Erythroblast (primary cell): ENCODE measurements around the gene ADGRG3.

Experiments
- DNase-seq, 2 experiments: peaks; one replicate each; lab custom pipeline; 2025; lab: John Stamatoyannopoulos, UW
- GATA1 ChIP-seq: IDR thresholded peaks from 2 replicates; pipeline ENCODE4 v1.6.1; 2011; ENCODE audit warnings: low read depth, mild to moderate bottlenecking, control low read depth, low read length, moderate library complexity
- POLR2A ChIP-seq: IDR thresholded peaks from 2 replicates; pipeline ENCODE4 v1.6.1; 2011; ENCODE audit warnings: mild to moderate bottlenecking, low read length

Gene ADGRG3

DNA sequence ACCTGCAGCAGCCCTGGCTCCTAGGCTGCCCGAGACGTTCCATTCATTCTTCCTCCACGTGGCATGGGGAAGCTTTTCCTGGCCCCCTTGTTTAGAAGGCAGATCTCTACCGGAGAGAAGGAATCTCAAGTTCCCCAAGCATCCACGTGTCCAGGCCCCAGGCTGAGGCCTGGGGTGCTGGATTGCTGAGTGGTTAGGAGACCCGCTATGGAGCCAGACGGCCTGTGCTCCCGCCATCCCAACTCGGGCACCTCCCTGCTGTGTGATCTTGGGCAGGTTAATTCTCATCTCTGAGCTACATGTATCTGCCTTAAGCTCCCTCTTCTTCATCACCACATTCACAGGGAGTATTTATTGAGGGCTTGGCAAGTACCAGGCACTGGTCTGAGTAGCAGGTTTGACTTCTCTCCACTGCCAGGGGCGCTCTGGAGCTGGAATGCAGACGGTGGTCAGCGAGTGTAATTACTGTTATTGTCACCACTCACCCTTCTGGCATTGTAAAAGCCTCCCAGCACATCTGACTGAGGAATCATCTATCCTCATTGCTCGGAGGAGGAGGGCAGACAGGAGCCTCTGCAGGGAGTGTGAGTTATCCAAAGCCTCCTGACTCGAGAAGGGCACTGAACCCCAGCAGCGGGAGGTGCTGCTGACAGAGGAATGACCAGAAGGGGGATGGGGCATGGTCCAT, 40.8 kb upstream of the ADGRG3 start:
- TF ChIP-seq GATA1 (no peak), POLR2A (no peak)
- no peak for DNase-seq

DNA sequence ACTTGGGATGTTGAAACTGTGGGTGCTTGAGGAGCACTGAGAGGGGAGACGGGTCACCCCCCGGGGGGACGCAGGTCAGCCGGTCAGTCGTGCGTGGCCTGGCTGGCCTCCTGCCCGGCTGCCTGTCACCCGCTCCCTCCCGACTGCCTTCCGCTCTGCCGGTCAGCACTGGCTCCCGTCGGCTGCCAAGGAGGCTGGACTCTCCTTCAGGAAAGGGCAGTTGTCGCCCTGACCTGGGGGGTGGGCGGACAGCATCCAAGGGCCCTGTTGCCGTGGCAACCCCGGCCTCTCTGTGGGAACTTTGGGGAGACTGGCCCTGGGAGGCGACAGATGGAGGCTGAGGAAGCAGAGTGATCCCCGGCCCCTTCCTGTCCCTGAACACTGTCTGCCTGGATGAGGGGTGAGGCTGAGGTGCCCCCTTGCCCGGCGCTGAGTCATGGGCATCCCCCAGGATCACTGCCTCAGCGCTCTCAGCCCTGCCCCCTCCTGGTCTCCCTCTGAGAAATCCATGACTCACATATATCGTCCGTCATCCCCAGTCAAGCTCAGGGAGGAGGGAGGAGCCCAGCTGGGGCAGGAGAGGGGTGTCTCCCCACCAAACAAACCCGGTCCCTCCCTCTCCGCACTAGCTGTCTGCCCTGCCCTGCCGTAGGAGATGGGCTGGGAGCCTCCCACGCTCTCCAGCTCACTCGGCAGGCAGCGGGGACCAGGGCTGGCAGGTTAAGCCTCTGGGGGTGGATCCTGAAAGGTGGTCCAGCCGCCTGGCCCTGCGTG, 39.9 kb upstream of the ADGRG3 start, which contains the start of gene ADGRG1:
ADGRG1 (plus strand) TSS at position 623 of the 774 bp plus-strand sequence. CDS start 21,658 bp downstream, outside the sequence.
- DNase-seq: peak; percentile 74 to 88
- TF ChIP-seq GATA1 (no peak), POLR2A (peak; percentile 79)

DNA sequence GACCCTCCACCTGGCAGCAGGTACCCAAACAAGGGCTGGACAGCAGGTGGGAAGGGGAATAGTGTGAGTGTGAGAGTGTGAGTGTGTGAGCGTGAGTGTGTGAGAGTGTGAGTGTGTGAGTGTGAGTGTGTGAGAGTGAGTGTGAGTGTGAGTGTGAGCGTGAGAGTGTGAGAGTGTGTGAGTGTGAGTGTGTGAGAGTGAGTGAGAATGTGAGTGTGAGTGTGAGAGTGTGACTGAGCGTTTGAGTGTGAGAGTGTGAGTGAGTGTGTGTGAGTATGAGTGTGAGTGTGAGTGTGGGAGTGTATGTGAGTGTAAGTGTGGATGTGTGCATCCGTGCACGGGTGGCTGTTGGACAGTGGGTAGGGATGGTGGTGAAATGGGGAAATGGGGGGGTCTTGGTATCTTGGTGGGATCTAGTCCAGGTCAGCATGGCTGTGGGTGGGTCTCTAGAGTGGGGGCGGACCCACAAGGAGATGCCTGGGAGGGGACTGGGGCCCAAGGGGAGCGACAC, 39.3 kb upstream of the ADGRG3 start:
- DNase-seq: peak in 1 of 2 experiments; percentile 11
- no peak for TF ChIP-seq POLR2A
- TF ChIP-seq GATA1: no peak

DNA sequence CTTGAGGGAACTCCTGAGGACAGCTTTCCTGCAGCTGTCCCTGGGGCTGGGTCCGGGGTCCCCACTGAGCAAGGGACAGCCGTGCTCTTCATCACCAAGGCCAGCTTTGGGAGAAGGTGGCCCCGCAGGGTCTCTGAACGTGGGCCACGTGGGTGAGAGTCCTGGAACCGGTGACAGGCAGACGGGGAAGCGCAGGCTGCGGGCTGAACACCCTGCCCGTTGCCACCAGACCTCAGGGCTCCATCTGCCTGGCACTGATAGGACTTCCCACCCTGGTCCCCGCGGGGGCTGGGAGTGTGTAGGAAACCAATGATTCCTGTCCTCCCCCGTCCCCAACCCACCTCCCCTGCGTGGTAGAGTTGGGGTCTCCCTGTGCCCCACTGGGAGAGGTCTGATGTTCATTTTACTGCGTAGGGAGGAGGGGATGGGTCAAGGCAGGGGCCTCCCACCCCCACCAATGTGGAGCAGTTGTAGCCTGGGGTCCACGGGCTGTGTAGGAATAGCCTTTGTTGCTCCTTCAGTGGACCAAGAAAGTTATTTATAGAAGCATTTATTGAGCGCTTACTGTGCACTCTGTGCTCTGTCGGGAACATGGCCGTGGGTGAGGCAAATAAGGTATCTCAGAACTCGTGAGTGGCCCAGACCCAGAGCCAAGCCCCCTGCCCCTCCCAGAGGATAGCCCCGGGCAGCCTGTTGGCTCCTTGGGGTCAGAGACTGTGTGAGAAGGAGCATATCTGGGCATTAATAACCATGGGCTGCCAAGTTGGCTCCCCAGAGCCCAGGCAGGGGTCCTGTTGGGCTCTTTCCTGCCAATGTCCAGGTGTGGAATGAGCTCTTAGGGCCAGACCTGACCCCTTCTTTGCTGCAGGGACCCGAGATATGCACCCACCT, 38.3 kb upstream of the ADGRG3 start:
- TF ChIP-seq GATA1 (no peak), POLR2A (peak; percentile 27)

DNA sequence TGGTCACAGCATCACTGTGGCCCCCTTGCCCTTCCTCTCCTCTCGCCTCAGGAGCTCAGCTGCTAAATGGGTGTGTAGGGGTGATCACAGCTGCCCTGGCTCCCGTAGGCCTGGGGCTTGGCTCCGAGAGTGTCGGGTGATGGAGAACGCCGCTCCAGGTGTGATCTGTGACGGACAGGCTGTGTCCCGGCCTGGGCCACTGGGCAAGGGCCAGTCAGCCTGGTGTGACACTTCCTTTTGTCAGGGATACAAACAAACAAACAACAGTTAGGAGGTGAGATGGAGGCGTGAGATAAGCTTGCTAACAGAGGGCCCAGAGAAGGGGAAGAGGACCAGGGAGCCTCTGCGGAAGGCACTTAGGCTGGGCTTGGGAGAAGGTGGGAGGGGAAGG, 37.7 kb upstream of the ADGRG3 start:
- TF ChIP-seq POLR2A: no peak
- no peak for TF ChIP-seq GATA1
- peak in 1 of 2 experiments; percentile 19 for DNase-seq

More for the DNA sequence above, 38.3 kb upstream of the ADGRG3 start:
- DNase-seq: peak; percentile 29 to 41

DNA sequence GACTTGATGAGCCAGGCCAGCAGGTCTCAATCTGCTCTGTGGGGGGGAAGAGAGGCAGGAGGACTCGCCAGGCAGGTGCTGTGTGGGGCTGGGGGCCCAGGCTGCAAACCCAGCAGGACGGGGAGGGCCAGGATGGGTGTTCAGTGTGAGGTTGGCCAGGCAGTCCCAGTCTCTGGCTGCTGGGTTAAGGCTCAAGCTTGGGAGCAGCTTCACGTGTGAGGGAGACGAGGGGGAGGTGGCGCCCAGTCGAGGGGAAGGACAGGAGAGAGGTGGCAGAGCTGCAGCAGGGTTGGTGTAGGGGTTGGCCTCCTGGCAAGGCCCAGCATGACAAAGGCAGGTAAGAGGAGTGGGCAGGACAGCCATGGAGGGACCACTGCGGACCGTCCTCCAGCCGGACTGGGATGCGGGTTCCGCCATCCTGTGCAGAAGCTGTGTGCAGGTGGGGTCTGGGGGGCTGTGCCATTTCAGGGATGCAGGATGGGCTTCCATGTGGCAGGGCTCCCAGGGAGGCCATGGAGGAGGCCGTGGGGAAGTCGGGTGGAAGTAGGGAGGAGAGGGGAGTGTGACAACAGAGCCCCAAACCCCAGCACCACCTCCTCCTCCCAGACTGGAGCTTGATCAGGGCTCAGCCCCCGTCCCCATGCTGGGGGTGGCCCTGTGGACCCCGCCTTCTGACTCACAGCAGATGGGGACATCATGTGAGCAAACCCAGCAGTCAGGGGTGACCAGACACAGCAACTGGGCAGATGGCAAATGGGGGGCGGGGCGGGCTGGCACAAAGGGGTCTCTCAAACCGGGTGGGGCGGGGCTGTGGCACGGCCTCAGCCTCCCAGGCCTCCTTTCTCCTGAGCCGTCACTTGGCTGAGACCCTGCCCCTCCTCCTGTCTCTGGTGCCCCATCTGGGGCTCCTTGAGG, 36.9 kb upstream of the ADGRG3 start:
- TF ChIP-seq GATA1 (no peak), POLR2A (no peak)
- DNase-seq: no peak

DNA sequence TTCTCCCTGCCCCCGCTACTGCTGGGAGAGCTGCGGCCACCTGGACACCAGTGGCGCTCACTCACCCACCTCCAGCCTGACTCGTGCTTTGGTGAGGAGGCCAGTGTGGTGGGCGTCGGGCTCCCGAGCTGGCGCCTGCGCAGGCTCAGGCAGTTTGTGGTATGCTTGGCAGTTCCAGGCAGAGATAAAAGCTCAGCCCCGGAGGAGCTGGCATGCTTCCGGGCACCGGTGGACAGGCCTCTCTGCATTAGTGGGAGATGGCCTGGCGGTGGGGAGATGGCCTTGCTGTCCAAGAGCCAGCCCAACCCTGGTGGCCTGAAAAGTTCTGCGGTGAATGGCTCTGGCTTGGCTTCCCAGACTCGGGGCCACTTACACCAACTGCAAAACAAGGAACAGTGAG, 35.5 kb upstream of the ADGRG3 start:
- TF ChIP-seq POLR2A: no peak
- no peak for TF ChIP-seq GATA1
- no peak for DNase-seq

DNA sequence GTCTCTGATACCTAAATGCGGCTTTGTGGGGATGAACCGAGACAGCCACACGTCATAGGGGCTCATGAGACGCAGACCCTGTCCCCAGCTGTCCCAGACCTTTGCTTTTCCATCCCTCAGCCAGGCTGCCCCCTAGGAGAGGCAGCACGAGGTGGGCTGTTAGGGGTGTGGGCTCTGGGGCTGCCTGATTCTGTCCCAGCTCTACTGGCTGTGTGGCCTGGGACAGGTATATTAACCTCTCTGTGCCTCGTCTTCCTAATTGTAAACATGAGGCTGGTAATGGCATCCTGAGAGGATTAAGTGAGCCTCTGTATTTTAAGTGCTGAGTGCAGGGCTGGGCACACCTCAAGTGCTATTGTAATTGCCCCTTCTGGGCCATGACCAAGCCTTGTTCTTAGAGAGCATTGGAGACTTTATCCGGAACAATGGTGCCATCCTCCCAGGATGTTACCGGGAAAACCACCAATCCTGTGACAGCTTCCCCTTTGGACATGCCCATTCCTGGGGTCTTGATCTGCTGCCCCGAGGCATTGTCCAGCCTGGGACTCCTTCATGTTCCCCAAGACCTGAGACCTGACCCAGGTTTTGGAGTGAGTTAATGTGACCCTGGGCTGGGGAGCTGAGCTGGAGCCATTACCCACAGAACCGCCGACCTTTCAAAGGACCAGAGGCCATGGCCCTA, 34.6 kb upstream of the ADGRG3 start:
- DNase-seq: no peak
- TF ChIP-seq POLR2A (no peak), GATA1 (no peak)

DNA sequence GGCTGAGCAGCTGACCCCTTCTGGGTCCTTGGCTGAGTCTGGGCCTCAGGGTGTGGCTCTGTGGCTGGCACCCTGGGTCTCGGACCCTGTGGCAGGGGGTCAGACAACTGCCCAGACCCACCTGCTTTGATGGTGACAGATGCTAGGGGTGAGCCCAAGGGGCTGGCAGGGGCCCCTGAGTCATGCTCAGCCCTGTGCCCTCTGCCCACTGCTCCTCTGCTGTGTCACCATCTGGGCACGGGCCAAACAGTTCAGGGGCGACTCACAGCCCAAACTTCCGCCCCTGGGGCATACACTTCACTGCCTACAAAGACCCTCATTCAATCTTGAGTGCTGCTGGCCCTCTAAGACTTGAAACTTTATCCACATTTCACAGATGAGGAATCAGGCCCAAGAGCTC, 33.9 kb upstream of the ADGRG3 start:
- DNase-seq: no peak
- TF ChIP-seq GATA1 (no peak), POLR2A (no peak)

DNA sequence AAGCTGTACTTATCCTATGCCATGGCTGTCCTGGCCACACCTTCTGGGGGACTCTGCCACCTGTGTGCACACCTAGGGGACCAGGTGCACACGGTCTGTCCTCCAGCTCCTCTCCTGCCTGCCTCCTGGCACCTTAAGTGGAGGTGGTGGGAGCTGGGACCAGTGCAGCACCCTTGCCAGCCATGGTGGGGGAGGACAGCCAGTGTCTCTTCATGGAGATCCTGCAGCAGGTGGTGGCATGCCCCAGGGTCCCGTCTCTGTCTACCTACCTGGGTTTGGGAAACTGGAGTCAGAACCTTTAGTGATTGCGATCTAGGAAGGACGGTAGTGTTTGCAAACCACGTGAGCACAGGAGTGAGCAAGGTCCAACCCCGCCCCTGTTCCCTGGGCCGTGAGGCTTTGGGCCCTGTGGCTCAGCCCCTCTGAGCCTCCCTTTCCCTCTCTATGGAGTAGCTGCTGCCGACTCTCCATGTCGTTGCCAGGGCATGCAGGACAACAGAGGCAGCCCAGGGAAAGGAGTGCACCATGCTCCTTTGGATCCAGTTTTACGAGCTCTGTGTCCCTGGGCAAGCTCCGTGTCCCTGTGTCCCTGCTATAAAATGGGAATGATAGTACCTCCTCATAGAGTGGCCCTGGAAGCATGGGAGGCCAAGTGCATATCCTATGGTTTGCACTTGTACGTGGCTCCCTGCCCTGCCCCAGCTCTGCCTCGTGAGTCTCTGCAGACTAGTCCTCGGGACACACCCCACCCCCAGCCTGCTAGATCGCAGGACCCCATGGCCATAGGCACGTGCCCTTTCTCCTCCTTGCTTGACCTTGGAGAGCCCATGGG, 32.6 kb upstream of the ADGRG3 start:
- DNase-seq: no peak
- TF ChIP-seq GATA1: no peak
- TF ChIP-seq POLR2A: no peak

DNA sequence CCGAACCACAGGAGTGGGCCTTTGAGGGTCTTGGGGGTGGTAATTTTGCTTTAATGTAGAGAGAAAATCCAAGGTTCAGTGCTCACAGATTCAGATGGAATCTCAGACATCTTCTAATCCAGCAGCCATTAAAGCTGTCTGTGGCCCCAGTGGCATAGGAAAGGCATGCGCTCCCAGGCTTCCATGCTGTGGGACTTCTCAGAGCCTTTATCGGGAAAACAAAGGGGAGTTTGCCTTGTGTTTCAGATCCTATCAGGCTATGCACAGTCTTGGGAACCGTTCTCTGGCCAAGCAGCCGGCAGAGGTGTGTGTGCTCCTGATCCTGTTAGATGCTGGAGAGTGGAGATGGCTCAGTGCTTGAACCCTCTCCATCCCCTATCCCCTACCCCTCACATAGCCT, 31.9 kb upstream of the ADGRG3 start:
- no peak for DNase-seq
- TF ChIP-seq POLR2A: no peak
- no peak for TF ChIP-seq GATA1
